HEK293T (cell line): Measurements from ENCODE around the gene MEF2C.

Experiments
- CTCF ChIA-PET: fragments of 350-600 bp; formaldehyde crosslinking; extraction: SDS; loops from one replicate; lab custom pipeline; 2021; ENCODE audit warnings: antibody characterized with exemption, inconsistent platforms; lab: Yijun Ruan, JAX
- POLR2A ChIA-PET: fragments of 350-600 bp; formaldehyde crosslinking; extraction: SDS; loops from one replicate; lab custom pipeline; 2020; ENCODE audit warnings: antibody characterized with exemption, inconsistent platforms; lab: Yijun Ruan, JAX
- DNase-seq: peaks from one replicate; pipeline ENCODE4 v3.0.0; 2012; ENCODE audit warnings: mixed read lengths; ENCODE audit errors: extremely low spot score
- ARNT ChIP-seq: fragments of 450-650 bp; IDR thresholded peaks from 2 replicates; pipeline ENCODE4 v1.6.1; 2017; ENCODE audit warnings: mild to moderate bottlenecking
- BHLHE40 ChIP-seq: fragments of 450-650 bp; IDR thresholded peaks from 2 replicates; pipeline ENCODE4 v1.6.1; 2016; ENCODE audit warnings: mild to moderate bottlenecking, moderate library complexity, borderline replicate concordance
- CTBP1 ChIP-seq: fragments of 450-650 bp; IDR thresholded peaks from 2 replicates; pipeline ENCODE4 v1.6.1; 2016; ENCODE audit warnings: borderline replicate concordance
- ELF4 ChIP-seq: fragments of 450-650 bp; IDR thresholded peaks from 2 replicates; pipeline ENCODE4 v1.6.1; 2017; ENCODE audit warnings: antibody characterized with exemption
- FOXA1 ChIP-seq: fragments of 450-650 bp; IDR thresholded peaks from 2 replicates; pipeline ENCODE4 v1.6.1; 2016; ENCODE audit warnings: mild to moderate bottlenecking
- FOXK2 ChIP-seq: fragments of 450-650 bp; IDR thresholded peaks from 2 replicates; pipeline ENCODE4 v1.6.1; 2016; ENCODE audit warnings: mild to moderate bottlenecking
- FOXM1 ChIP-seq: fragments of 450-650 bp; IDR thresholded peaks from 2 replicates; pipeline ENCODE4 v1.6.1; 2017; ENCODE audit warnings: mild to moderate bottlenecking, borderline replicate concordance
- HDGF ChIP-seq: fragments of 450-650 bp; IDR thresholded peaks from 2 replicates; pipeline ENCODE4 v1.6.1; 2017; ENCODE audit warnings: antibody characterized with exemption, borderline replicate concordance
- L3MBTL2 ChIP-seq: fragments of 450-650 bp; conservative IDR thresholded peaks from 2 replicates; pipeline ENCODE4 v1.6.1; 2016; ENCODE audit warnings: mild to moderate bottlenecking
- LEF1 ChIP-seq: fragments of 450-650 bp; IDR thresholded peaks from 2 replicates; pipeline ENCODE4 v1.6.1; 2017; ENCODE audit warnings: mild to moderate bottlenecking, borderline replicate concordance
- NFRKB ChIP-seq: fragments of 450-650 bp; IDR thresholded peaks from 2 replicates; pipeline ENCODE4 v1.6.1; 2016; ENCODE audit warnings: mild to moderate bottlenecking, moderate library complexity
- PKNOX1 ChIP-seq: fragments of 450-650 bp; IDR thresholded peaks from 2 replicates; pipeline ENCODE4 v1.6.1; 2016
- SP1 ChIP-seq: fragments of 450-650 bp; IDR thresholded peaks from 2 replicates; pipeline ENCODE4 v1.6.1; 2017
- SUZ12 ChIP-seq: fragments of 450-650 bp; IDR thresholded peaks from 2 replicates; pipeline ENCODE4 v1.6.1; 2016; ENCODE audit warnings: mild to moderate bottlenecking
- TARDBP ChIP-seq: fragments of 450-650 bp; IDR thresholded peaks from 2 replicates; pipeline ENCODE4 v1.6.1; 2016
- ZNF384 ChIP-seq: fragments of 450-650 bp; IDR thresholded peaks from 2 replicates; pipeline ENCODE4 v1.6.1; 2016

The MEF2C gene

GRCh38 chr5:88826646-88827585, 56.1 kb downstream of the MEF2C start:
- CTCF ChIA-PET, result no interaction called here

DNA sequence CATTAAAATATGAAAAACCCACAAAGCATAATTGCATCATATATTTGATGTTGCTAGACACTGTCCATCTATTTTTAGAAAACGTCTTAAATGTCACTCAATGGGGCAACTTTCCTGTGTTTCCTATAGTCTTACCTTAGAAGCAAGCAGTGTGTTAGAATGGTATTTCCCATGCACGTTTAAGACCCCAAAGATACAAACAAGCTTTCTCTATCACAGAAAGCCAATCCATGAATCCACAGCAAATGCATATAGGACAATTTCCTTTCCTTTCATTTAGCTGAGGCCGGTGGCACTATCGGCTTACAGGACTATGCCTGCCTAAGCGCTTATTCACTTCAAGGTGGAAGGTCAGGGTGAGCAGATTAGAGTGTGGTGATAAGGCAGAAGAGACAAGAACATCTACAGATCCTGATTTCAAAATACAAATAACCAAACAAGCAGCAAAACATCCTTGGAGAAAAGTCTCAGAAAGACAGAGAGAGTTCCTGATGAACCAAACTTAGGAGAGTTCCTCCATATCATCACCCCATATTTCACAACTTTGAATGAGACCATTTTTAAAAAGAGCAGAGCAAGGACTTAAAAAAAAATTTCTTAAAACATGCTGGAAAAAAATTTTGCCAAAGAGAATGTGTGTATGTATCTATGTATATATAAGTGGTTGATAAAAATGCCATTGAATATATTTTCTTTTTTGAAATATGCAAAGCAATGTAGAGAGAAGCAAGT, 57.2 kb downstream of the MEF2C start:
- POLR2A ChIA-PET, result no interaction called here
- no peak for DNase-seq
- no peak for TF ChIP-seq LEF1
- TF ChIP-seq FOXK2, result no peak
- no peak for TF ChIP-seq ARNT
- no peak for TF ChIP-seq HDGF
- no peak for TF ChIP-seq CTBP1
- TF ChIP-seq ELF4, result no peak
- TF ChIP-seq SUZ12, result no peak
- TF ChIP-seq FOXA1, result no peak
- TF ChIP-seq BHLHE40, result no peak
- TF ChIP-seq TARDBP, result no peak
- CTCF ChIA-PET, result interaction anchor here (1.2 kb wide), 1 partner anchor 13 kb away, joined by 3 read pairs; no protein-coding TSS in a partner anchor

More at GRCh38 chr5:88826646-88827585, 56.1 kb downstream of the MEF2C start:
- TF ChIP-seq SP1, result no peak
- no peak for TF ChIP-seq LEF1
- peak; percentile 87 for TF ChIP-seq PKNOX1
- no peak for TF ChIP-seq ARNT
- POLR2A ChIA-PET, result no interaction called here
- no peak for DNase-seq

GRCh38 chr5:88824892-88825583, 57.9 kb downstream of the MEF2C start:
- CTCF ChIA-PET, result interaction anchor here (0.7 to 1.2 kb wide), 2 partner anchors 12 to 95 kb away, joined by 3 read pairs; no protein-coding TSS in a partner anchor
- no peak for DNase-seq
- POLR2A ChIA-PET, result interaction anchor here (0.8 kb wide), 1 partner anchor 58 kb away, joined by 3 read pairs; the partner anchor contains the start of gene MEF2C
- TF ChIP-seq FOXA1, result no peak
- TF ChIP-seq BHLHE40, result no peak
- TF ChIP-seq TARDBP, result no peak
- no peak for TF ChIP-seq PKNOX1
- no peak for TF ChIP-seq NFRKB
- no peak for TF ChIP-seq ARNT
- no peak for TF ChIP-seq FOXK2
- no peak for TF ChIP-seq FOXM1
- TF ChIP-seq ZNF384, result no peak
- TF ChIP-seq SP1, result no peak
- no peak for TF ChIP-seq HDGF
- no peak for TF ChIP-seq L3MBTL2

GRCh38 chr5:88824141-88824540, 58.8 kb downstream of the MEF2C start:
- DNase-seq, result no peak
- ChIA-PET POLR2A (no interaction called here), CTCF (interaction anchor here (1.2 kb wide), 1 partner anchor 11 kb away, joined by 3 read pairs; no protein-coding TSS in a partner anchor)
- TF ChIP-seq L3MBTL2 (no peak), BHLHE40 (no peak), HDGF (no peak), ARNT (no peak)

DNA sequence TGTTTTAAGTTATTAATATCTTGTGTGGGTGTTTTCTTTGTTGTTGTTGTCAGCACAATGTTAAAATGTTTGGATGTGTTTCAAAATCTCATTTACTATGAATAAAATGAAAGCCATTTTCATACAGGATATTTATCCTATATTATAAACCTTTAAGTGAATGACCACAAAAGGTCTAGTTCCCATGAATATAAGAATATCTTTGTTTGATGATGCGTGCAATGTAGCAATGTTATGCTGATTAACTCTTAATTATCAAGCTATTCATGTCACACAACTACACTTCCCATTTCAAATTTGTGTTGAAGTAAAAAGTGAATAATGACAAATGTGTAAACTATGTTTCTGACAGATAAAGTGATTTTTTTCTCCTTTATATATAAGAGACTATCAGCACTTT, 59.8 kb downstream of the MEF2C start:
- no peak for DNase-seq
- TF ChIP-seq TARDBP (no peak), FOXA1 (no peak), ELF4 (no peak), L3MBTL2 (no peak), BHLHE40 (no peak), ARNT (no peak), FOXM1 (no peak), FOXK2 (no peak)
- POLR2A ChIA-PET, result no interaction called here
- CTCF ChIA-PET, result no interaction called here

DNA sequence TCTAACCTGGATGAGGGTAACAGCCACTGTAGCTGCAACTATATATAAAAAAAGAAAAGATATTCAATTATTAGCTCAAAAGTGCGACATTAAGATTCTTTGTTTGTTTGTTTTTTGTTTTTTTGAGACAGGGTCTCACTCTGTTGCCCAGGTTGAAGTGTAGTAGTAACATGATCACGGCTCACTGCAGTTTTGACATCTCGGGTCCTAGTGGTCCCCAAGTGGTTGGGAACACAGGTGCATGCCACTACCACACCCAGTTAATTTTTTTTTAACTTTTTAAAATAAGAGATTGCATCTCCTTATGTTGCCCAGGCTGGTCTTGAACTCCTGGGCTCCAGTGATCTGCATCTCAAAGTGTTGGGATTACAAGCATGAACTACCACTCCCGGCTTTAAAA, 61.8 kb downstream of the MEF2C start:
- POLR2A ChIA-PET, result no interaction called here
- no peak for DNase-seq
- TF ChIP-seq L3MBTL2 (no peak), ZNF384 (no peak), FOXK2 (no peak), CTBP1 (no peak), BHLHE40 (no peak), TARDBP (no peak), ELF4 (no peak), SP1 (no peak), HDGF (no peak), NFRKB (no peak), FOXA1 (no peak), PKNOX1 (no peak)
- CTCF ChIA-PET, result no interaction called here
